Medulla oblongata (tissue), 1 donor: ENCODE data around the gene HK3.

Experiments
- DNase-seq: peaks from one replicate; pipeline ENCODE4 v3.0.0-alpha.2; 2015; ENCODE audit errors: extremely low spot score

The HK3 gene

DNA sequence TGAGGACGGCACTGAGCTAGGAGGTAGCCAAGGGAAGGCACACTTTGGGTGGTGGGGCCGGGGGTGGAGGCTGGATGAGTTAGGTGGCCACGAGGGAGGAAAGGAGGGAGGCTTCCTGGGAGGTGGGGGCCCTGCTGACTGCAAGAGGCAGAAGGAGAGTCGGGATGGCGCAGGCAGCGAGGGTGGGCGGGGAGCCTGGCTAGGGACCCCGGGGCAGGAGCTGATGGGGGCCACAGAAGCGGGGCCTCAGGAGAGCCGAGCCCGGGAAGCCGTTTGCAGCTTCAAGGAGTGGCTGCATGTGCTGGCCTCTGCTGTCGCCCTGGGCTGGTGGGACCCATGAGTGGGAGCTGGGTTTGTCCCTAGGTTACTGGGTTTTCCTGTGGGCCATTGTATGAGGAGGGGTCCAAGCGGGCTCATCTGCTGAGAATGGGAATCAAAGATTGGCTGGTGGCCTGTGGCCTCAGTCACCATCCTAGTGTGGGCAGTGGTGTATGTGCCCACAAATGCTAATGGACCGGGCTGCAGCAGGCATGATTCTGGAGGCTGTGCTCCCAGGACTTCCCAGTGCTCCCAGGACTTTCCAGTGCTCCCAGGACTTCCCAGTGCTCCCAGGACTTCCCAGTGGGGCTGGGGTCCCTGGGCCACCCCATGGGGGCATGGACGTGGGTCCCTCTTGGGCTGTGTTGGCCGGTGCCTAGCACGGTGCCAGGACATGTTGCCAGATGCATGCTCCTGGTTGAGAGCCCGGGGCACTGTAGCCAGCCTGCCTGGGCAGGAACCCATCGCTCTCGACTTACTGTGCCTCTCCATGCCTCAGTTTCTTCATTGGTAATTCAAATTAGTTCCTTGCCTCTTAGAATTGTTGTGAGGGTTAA is 48.5 kb downstream of the HK3 start:
- DNase-seq = no peak

- no peak for DNase-seq
Observed at GRCh38 chr5:176849611-176850227, 49.4 kb downstream of the HK3 start.

- no peak for DNase-seq
Observed at GRCh38 chr5:176848651-176849050, 50.5 kb downstream of the HK3 start.

DNA sequence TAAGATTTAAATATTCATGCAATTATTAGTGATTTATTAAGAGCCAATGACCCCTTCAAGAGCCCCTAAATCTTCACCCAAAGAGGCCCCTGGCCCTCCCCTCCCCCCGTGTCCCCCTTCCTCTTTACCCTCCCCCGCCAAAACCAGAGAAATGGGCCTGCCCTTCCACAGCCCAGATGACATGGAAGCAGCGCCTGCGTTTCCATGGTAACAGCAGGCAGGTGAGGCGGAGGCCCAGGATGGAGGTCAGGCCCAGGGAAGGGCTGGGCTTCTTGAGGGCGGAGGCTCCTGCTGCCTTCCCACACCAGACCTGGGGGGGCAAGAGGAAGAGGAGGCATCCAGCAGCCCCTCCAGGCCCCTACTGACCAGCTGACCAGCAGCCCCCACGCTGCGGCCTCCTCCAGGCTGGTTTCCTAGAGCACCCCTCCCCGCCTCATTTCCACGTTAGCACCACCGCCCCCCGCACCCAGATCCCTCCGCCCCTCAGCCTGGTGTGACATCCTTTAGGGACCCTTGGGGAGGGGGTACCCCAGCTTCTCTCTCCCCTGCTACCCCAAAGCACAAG is 51.3 kb downstream of the HK3 start:
- no peak for DNase-seq

- no peak for DNase-seq
Observed at GRCh38 chr5:176847148-176847547, 52.0 kb downstream of the HK3 start.

- no peak for DNase-seq
Observed at GRCh38 chr5:176846335-176847140, 52.6 kb downstream of the HK3 start.

GRCh38 chr5:176845392-176845713 is 53.8 kb downstream of the HK3 start:
- DNase-seq = no peak

DNA sequence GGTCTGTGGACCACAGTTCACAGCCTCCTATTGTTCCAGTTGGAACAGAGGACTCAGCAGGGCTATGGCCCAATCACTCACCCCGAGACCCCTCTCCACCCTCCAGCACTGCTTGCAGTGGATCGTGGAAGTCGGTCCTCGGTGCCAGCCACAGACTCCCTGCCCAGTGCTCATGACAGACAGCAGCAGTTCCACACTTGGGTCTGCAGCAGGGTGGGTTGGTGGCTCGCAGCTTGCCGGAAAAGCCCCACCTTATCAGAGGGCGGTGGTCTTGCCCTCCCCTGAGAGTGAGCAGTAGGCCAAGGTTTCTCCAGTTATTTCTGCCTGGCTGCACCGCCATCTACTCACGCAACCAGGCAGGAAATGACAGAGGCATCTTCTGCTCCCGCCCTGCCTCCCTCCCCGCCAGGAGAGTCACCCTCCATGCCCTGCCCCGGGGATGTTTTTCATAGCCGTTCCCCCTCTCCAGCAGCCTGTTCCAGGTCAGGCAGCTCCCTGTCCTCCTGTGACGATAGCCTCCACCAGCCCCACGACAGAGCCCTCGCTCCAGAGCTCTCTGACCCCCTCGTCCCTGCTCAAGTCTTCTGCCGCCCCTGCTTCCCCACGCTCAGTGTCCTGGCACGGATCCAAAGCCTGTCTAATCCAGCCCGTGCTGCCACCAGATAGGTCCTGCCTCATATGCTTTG is 54.3 kb downstream of the HK3 start:
- DNase-seq = no peak

DNA sequence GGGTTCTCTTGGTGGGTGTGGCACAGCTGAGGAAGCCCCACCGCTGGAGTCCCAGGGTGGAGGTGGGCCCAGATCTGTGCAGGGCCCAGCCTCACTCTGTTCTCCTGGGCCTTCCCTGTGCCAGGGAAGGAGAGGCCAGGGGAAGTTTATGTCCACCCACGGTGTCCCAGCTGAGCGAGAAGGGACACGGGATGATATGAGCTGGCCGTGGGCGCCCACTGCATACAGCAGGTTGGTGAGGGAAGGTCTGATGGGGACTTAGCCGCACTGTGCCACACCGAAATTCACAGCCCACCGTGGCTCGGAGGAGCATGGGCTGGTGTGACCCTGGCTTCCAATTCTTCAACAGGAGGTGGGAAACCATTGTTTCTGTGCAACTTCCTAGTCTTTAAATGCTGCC is 54.9 kb downstream of the HK3 start:
- DNase-seq = no peak

DNA sequence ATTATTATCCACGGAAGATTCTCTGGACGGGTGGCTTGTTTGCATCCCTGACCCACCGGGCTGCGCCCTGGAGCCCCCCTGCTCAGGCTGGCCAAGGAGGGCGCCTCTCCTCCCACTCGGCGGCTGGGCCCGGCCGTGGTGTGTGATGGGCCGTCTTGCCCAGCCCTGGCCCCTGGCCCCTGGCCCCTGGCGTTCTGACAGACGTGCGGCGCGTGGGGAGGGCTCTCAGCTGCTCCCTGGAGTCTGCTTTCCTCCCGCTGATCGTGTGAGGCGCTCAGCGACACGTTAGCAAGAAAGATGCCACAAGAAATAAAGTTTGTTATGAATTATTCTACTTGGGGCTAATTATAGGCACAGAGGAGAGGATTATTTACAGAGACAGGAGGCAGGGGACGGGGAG is 55.5 kb downstream of the HK3 start:
- DNase-seq = no peak

GRCh38 chr5:176837707-176838115 is 61.4 kb downstream of the HK3 start:
- DNase-seq = peak; percentile 77

DNA sequence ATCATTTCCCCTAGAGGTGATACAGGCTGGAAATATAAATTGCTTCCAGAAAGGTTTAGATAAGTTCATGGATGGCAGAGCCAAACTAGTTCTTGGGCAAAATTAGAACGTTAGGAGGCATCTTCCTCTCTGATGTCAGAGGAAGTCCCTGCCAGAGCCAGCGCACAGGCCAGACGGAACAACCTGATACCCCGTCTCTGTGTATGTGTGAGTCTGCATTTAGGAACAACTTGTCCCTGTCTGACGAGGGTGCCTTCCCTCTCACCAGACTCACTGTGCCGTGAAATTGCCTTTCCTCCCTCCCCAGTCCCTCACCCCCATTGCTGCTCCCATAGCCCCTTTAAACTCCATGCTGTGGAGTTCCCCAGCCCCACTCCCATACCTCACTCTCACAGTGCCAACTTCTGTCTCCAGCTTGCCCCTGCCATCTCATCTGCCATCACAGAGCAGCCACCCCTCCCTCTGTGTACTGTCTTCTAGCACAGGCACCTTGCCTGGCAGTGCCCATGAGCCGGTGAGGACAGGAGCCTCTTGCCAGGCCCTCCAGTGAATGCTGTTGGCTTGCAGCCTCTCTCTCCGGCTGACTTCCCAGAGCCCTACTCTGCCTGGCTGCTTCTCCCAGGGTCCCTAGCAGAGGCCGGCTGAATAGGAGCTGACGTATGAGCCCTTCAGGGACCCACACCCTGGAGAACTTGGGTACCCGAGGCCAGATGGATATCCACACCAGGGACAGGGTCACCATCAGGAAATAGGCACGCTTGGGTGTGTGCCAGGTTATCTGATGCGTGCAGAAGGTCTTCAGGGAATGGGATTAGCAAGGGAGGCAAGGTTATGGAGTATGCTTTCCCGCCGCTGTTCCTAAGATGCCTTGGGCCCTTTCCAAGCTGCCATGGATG is 62.1 kb downstream of the HK3 start:
- no peak for DNase-seq

GRCh38 chr5:176835918-176836317 is 63.2 kb downstream of the HK3 start:
- no peak for DNase-seq

GRCh38 chr5:176833286-176833685 is 65.9 kb downstream of the HK3 start:
- DNase-seq = no peak

DNA sequence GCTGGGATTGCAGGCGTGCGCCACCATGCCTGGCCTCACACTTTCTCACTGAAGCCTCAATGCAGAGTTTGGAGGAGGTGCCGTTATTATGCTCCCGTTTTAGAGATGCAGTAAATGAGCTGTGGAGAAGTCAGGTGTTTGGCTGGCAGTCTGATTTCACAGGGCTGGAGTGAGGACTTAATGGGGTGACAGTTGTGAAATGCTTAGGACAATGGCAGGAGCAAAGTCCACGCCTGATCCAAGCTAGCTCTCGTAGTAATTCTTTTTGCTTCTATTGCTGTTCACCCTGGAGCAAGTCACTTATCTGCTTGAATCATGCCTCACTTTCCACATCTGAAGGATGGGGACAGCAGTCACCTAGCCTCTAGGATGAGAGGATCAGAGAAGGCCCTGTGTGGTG is 67.0 kb downstream of the HK3 start:
- DNase-seq = no peak

DNA sequence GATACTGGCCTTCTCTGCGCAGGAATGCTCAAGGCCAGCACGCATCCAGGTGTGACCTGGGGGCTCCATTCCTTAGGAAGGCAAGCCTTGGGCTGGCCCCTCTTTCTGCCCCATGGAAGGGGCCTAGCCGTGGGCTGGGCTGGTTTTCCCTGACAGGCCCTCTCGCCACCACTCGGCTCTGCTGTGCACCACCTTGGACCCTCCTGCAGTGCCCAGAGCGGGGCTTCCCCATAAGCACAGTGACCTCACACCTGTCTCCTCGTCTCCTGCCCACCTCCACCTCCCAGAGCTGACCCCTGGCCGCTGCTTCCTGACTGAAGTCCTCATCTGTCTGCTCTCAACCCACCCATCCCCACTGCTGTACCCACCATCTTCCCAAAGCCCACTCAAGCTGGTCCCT is 67.7 kb downstream of the HK3 start:
- no peak for DNase-seq

- no peak for DNase-seq
Observed at GRCh38 chr5:176830995-176831423, 68.1 kb downstream of the HK3 start.
